ENCODE data around the gene CFC1. TPM values are rescaled to one million over a fixed set of nuclear protein-coding genes. Genes with fewer than 3 reads are reported as not detected.
"Not testable (repeated sequence)": the region's sequence is repeated elsewhere in the genome, so short reads cannot be mapped to it uniquely, and the experiment has no call there.

CFC1 gene
- total RNA-seq, 1 donor from 2014 or later: not detected

DNA sequence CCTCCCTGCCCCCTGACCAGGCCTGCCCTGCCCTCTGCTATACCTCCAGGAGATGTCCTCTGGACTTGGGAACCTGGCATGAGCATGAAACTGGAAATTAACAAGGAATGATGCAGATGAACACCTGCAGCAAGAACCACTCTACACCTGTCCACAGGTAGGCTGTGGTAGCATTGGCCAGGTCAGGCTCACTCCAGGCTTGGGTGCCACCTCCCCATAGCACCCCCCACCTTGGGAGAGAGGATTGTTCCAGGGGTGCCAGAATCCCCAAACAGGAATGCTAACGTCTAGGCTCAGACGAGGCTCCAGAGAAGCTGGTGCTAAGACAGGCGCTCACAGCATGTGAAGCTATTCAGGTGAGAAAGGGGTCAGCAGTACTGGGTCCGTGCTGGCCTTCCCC is 5.4 kb downstream of the CFC1 start:
- H3K27ac Mint-ChIP-seq: not testable (repeated sequence)

DNA sequence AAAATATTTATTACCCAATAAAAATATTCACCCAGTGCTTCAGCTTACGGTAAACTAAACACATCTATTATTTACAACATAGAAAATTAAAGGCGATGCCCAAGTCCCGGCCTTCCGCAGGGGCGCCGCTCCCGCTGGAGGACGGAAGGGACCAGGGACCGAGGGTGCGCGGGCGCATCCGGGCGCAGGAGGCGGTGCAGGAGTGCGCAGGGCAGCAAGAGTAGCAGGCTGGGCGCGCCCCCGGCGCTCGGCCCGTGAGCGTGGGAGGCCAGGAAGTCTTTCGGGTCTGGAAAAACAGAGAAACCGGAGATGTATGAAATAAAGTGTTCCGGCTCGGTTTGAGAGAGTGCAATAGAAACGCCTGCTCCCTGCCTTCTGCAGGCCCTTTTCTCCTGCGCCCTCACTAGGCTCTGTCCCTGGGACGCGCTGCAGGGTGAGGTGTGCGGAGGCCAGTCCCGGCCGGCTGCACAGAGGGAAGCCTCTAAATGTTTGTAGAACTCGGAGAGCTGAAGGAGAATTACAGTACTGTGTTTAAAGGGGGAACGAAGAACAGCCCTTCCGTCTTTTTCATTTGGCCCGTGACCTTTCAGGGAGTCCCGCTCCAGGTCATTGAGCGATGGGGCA is 6.5 kb downstream of the CFC1 start:
- H3K27ac Mint-ChIP-seq; intact Hi-C loops (cut with micrococcal nuclease); H3K9me3 Mint-ChIP-seq; H3K36me3 Mint-ChIP-seq (ENCODE audit: low read depth); H3K4me1 Mint-ChIP-seq; DNase-seq; H3K27me3 Mint-ChIP-seq; H3K4me3 Mint-ChIP-seq: not testable (repeated sequence)

More for the DNA sequence above, 5.4 kb downstream of the CFC1 start:
- H3K4me1 Mint-ChIP-seq; H3K36me3 Mint-ChIP-seq (ENCODE audit: low read depth); H3K9me3 Mint-ChIP-seq; H3K4me3 Mint-ChIP-seq; intact Hi-C loops (cut with micrococcal nuclease); H3K27me3 Mint-ChIP-seq; DNase-seq: not testable (repeated sequence)

DNA sequence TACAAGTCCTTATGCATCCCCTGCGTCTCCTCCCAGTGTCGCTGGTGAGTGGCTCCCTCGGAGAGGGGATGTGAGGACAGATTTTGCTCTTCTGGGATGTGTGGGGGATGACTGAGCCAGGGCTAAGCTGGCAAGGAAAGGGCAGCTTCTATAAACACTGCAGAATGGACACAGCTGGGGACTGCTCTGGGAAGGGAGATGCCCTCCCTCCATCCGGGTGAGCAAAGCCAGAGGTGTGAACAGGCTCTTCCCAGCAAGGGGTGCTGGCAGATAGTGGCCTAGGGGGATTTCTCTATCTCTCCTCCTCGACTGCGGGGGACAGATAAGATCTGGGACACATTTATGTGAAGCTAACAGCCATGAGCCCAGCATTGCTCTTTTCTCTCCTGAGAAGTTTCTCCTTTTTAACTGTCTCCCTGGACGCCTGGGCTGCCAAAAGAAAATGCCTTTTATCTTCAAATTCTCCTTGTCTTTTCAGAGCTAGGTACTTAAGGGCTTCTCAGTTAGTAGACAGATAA is 8.5 kb downstream of the CFC1 start:
- H3K4me3 Mint-ChIP-seq; H3K4me1 Mint-ChIP-seq; H3K27ac Mint-ChIP-seq; H3K9me3 Mint-ChIP-seq; intact Hi-C loops (cut with micrococcal nuclease); DNase-seq; H3K36me3 Mint-ChIP-seq (ENCODE audit: low read depth); H3K27me3 Mint-ChIP-seq: not testable (repeated sequence)

DNA sequence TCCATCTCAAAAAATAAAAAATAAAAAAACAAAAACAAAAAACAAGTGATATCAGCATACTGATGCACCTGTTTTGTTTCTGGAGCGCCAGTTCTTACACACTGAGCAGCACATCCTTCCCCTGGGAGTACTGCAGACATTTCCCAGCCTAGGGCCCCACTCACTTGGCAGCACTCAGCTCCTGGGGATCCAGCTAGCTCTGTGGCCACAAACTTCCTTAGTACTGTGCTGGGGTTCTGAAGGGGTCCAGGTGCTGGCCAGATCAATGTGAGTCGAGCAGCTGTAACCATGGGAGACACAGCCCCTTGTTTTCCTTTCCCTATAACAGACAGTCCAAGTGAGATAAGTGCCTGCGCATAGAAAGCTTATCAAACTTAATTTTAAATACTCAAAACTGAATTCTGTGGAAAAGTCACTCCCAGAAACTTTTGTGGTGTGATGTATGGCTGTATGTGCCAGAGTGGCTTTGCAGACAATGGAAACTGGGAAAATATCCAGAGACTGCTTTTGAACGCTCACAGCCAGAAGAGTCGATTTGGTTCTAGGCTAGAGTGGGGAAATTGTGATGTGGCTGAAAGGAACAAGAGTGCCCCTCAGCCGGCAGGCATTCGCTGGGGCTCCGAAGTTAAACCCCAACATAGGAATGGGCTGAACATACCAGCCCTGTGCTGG is 9.1 kb downstream of the CFC1 start:
- H3K9me3 Mint-ChIP-seq; H3K27me3 Mint-ChIP-seq; H3K36me3 Mint-ChIP-seq (ENCODE audit: low read depth); H3K27ac Mint-ChIP-seq; intact Hi-C loops (cut with micrococcal nuclease); DNase-seq; H3K4me3 Mint-ChIP-seq; H3K4me1 Mint-ChIP-seq: not testable (repeated sequence)

DNA sequence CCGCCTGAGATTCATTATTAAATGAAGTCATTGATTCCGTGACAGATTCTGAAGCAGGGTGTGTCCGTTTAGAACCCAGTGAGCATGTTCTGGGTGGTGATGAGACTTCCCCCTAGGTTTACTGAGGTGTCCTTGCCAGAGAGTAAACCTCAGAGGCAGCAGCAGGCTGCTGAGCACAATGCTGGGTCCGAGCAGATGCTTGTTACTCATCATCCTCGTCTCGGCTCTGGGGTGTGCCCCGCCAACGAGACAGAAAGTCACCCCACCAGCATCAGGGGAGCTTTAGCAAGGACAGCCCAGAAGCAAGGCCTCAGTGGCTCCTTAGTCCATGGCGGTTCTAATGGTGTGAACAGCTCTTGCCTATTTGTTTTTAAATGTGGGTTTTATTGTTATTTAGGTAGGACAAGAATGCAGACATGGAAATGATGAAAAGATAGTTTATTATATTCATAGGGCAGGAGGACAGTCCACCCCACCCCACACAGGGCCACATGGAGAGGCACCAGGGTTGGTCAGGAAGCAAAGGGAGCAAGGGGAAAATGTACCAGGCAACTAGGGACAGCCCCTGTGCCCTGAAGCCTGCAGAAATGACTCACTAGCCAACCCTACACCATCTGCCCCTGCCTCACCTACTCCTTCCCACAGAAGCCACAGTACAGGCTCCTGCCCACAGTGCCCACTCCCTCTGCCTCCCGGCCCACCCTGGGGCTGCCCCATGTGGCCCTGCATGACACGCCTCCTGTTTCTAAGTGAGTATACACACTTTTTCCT is 10.5 kb downstream of the CFC1 start:
- H3K4me3 Mint-ChIP-seq; H3K9me3 Mint-ChIP-seq; H3K27ac Mint-ChIP-seq; H3K36me3 Mint-ChIP-seq (ENCODE audit: low read depth); intact Hi-C loops (cut with micrococcal nuclease); H3K27me3 Mint-ChIP-seq; DNase-seq; H3K4me1 Mint-ChIP-seq: not testable (repeated sequence)

DNA sequence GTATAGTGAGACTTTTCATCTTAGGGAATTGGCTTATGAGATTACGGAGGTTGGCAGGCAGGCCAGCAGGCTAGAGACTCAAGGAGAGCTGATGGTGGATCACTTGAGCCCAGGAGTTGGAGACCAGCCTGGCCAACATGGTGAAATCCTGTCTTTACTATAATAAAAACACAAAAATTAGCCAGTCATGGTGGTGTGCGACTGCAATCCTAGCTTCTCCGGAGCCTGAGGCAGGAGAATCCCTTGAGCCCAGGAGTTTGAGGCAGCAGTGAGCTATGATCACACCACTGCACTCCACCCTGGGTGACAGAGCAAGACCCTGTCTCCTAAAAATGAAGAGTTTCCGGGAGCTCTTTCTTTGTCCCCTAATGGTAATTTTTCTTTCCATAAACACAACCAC is 14.6 kb downstream of the CFC1 start:
- DNase-seq; H3K27ac Mint-ChIP-seq; H3K4me3 Mint-ChIP-seq; H3K4me1 Mint-ChIP-seq; H3K36me3 Mint-ChIP-seq (ENCODE audit: low read depth); H3K27me3 Mint-ChIP-seq; intact Hi-C loops (cut with micrococcal nuclease); H3K9me3 Mint-ChIP-seq: not testable (repeated sequence)

DNA sequence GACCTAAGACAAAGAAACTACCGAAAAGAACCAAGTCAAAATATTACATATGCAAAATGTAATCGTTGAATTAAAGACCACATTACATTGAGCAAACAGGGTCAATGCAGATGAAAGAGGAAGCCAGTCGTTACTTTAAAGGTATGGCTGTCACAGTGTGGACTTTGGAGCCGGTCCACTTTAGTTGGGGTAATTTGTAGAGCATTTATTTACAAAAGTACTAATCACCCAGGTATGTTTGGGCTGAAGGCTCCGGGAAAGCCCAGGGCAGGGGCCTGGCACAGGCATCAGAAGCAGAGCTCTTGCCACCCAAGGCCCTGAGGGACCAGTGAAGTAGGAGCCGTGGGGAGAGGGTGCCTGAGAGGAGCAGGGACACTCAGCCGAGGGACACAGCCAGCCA is 15.8 kb downstream of the CFC1 start:
- H3K9me3 Mint-ChIP-seq; H3K36me3 Mint-ChIP-seq (ENCODE audit: low read depth); DNase-seq; H3K27me3 Mint-ChIP-seq; intact Hi-C loops (cut with micrococcal nuclease); H3K27ac Mint-ChIP-seq; H3K4me3 Mint-ChIP-seq; H3K4me1 Mint-ChIP-seq: not testable (repeated sequence)

DNA sequence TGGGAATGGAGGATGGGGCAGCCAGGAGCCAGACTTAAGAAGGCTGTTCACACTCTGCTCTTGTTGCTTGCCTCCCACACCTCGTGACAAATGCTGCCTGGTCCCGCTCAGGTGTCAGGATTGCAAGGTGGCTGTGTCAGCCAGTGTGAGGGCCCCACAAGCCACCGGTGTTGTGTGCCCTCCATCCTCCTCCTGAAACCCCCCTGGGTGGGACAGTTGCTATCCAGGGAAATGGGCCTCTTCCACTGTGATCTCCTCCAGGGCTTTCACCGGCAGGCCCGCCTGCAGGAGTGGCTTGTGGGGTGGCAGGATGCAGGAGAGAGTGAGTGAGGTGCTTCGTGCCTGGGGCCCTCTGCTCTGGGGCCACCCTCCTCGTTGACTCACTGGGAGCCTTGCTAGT is 16.4 kb downstream of the CFC1 start:
- H3K27ac Mint-ChIP-seq; H3K27me3 Mint-ChIP-seq; H3K4me1 Mint-ChIP-seq; DNase-seq; H3K36me3 Mint-ChIP-seq (ENCODE audit: low read depth); H3K4me3 Mint-ChIP-seq; intact Hi-C loops (cut with micrococcal nuclease); H3K9me3 Mint-ChIP-seq: not testable (repeated sequence)

DNA sequence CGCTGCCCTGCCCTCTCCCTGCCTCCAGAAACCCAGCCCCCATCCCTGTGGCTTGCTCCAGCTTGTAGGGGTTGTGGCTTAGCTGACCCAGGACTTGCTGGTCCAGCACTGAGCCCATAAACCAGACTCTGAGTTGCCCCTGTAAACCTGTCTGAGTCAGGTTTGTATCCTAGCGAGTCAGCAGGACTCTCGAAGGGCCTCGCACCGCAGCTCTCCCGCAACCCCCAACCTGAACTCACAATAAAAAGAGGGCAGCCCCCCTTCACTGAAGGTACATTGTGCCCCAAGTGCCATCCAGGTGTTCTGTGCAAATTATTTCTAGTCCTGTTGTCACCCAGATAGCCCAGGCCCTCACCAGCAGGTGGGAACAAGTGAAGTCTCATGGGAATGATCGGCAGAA is 17.9 kb downstream of the CFC1 start:
- H3K4me3 Mint-ChIP-seq; H3K27me3 Mint-ChIP-seq; H3K4me1 Mint-ChIP-seq; intact Hi-C loops (cut with micrococcal nuclease); H3K36me3 Mint-ChIP-seq (ENCODE audit: low read depth); H3K9me3 Mint-ChIP-seq; DNase-seq; H3K27ac Mint-ChIP-seq: not testable (repeated sequence)

DNA sequence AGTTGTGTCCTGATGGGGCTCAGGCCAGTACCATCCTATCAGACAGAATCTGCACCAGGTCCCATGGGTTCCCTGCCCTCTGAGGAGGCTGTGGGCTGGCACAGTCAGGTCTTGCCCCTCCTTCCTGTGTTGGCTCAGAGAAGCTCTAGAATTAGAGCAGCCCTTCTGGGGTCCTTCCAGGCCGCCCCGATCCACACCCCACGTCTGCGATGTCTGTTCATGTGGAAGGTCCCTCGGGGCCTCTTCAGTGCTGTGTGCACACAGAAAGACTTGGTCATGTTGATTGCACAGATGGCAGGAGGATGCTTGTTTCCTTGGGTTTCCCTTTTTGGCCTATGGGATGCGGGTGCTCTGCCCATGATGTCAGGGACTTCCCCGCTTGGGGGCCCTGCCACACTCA is 20.3 kb downstream of the CFC1 start:
- H3K4me3 Mint-ChIP-seq; DNase-seq; H3K36me3 Mint-ChIP-seq (ENCODE audit: low read depth); H3K9me3 Mint-ChIP-seq; H3K4me1 Mint-ChIP-seq; intact Hi-C loops (cut with micrococcal nuclease); H3K27ac Mint-ChIP-seq; H3K27me3 Mint-ChIP-seq: not testable (repeated sequence)

DNA sequence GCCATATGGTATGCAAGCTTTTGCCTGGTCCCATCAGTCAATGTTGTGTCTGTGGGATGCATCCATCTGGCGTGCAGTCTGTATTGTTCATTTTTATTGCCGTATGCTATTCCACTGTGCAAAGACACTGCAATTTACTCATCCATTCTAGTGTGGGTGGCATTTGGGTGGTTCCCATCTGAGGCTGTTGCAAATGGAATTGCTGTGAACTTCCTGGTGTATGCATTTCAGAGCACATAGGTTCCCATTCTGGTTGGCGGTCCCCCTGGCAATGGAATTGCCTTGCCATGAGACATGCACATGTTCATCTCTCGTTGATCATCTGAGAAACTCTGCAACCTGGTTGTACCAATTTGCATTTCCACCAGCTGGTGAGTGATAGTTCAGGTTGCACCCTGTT is 21.8 kb downstream of the CFC1 start:
- H3K27ac Mint-ChIP-seq; H3K9me3 Mint-ChIP-seq; H3K4me3 Mint-ChIP-seq; DNase-seq; H3K4me1 Mint-ChIP-seq; H3K27me3 Mint-ChIP-seq; H3K36me3 Mint-ChIP-seq (ENCODE audit: low read depth); intact Hi-C loops (cut with micrococcal nuclease): not testable (repeated sequence)

DNA sequence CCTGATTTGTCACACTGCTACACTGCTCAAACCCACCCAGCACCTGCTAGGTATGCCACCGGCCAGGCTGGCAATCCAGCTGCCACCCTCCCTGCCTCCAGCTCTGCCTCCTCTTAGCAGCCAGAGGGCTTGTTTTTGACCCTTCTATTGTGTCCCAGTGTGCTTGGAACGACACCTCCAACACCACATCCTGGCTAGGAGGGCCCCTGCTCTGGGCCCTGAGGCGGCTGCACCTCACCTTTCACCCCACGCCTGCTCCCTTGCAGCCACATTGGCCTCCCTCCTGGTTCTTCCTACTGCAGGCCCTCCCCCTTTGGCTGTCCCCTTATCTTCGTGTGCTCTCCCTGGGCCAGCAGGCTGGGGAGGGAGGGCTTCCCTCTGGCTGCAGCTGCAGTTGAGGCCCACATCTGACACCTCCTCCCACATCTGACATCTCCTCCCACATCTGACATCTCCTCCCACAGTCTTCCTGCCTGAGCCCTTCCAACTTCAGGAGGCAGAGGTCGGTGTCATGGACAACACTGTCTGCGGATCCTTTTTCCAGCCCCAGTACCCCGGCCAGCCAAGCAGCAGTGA is 23.1 kb downstream of the CFC1 start:
- H3K4me3 Mint-ChIP-seq; H3K27me3 Mint-ChIP-seq; intact Hi-C loops (cut with micrococcal nuclease); DNase-seq; H3K27ac Mint-ChIP-seq; H3K9me3 Mint-ChIP-seq; H3K36me3 Mint-ChIP-seq (ENCODE audit: low read depth); H3K4me1 Mint-ChIP-seq: not testable (repeated sequence)

DNA sequence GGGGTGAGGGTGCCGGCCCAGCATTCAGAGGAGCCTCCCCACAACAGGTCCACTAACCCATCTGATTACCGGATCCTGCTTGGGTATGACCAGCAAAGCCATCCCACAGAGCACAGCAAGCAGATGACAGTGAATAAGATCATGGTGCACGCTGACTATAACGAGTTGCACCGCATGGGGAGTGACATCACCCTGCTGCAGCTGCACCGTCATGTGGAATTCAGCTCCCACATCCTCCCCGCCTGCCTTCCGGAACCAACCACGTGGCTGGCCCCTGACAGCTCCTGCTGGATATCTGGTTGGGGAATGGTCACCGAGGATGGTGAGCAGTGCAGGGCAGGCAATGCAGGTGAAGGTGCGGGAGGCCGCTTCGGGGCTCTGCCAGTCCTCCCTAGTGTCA is 25.1 kb downstream of the CFC1 start:
- H3K9me3 Mint-ChIP-seq; H3K4me3 Mint-ChIP-seq; H3K36me3 Mint-ChIP-seq (ENCODE audit: low read depth); intact Hi-C loops (cut with micrococcal nuclease); H3K27me3 Mint-ChIP-seq; H3K4me1 Mint-ChIP-seq; DNase-seq; H3K27ac Mint-ChIP-seq: not testable (repeated sequence)

DNA sequence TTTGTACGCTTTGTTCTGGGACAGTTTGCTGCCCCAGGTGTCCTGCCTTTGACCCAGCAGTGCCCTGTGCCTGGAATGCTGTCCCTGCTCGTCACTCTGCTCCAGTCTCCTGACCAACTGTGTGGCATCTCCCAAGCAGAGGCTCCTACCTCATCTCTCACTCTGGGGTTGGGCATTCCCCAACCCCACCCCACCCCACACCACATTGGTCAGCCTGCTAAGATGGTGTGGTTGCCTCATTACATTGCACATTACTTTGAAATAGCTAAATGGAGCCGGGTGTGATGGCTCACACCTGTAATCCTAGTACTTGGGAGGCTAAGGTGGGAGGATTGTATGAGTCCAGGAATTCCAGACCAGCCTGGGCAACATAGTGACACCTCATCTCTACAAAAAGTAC is 27.4 kb downstream of the CFC1 start:
- intact Hi-C loops (cut with micrococcal nuclease); H3K27me3 Mint-ChIP-seq; H3K9me3 Mint-ChIP-seq; H3K36me3 Mint-ChIP-seq (ENCODE audit: low read depth); H3K4me1 Mint-ChIP-seq; DNase-seq; H3K4me3 Mint-ChIP-seq; H3K27ac Mint-ChIP-seq: not testable (repeated sequence)
